Hepatic stellate cell (primary cell): ENCODE data around the gene NHLRC4.
"Not testable (repeated sequence)": the region's sequence is repeated elsewhere in the genome, so short reads cannot be mapped to it uniquely, and the experiment has no call there.

Source experiments
- DNase-seq: peaks from one replicate; pipeline ENCODE4 v3.0.0; 2011; ENCODE audit warnings: low spot score

The NHLRC4 gene

DNA sequence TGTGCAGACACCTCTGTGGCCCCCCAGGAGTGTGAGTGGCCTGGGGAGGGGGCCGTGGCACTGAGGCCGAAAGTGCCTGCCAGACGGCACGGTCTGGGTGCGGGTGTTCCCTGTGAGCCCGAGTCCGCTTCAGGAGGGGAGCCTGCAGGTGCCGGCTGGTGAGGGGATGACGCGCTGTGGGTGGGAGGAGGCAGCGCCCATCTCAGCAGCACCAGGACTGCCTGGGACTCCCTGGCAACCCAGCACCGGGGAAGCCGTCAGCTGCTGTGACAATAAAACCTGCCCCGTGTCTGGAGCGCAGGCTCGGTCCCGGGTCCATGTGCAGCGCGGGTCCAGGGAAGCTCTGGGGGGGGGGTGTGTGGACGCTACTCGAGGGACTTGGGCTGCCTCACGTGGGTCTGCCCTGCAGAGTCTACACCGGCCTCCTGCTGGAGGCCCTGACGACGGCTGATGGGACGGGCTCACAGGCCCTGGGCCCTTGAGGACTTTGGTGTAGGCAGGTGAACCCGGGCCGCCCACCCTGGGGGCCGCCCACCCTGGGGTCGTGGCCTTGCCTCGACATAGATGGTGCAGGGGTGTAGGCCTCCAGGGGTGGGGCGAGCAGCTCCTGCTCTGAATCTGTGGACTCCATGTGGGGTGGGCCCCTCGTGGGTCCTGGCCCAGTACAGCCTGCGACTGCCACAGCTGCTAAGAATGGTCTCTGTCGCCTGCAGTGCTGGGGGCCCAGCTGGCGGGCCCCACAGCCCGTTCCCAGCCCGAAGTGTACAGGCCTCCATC lies 17.2 kb downstream of the NHLRC4 start:
- no peak for DNase-seq

DNA sequence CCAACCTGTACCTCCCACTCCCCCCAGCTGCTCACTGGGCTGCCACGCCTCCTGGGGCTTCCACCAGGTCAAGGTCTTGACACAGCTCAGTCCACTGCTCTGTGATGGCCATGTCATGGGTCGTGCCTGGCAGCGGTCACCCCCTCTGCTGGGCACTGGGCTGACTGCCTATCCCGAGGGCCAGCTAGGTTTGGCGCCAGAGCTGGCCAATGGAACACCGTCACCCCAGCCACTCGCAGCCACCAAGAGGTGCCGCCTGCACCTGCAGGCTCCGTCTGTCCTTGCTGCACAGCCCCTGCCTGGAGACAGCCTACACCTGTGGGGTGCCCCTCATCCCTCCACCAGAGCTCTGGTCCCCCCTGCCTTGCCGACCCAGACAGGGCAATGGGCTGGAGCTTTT lies 18.5 kb downstream of the NHLRC4 start:
- DNase-seq: no peak

DNA sequence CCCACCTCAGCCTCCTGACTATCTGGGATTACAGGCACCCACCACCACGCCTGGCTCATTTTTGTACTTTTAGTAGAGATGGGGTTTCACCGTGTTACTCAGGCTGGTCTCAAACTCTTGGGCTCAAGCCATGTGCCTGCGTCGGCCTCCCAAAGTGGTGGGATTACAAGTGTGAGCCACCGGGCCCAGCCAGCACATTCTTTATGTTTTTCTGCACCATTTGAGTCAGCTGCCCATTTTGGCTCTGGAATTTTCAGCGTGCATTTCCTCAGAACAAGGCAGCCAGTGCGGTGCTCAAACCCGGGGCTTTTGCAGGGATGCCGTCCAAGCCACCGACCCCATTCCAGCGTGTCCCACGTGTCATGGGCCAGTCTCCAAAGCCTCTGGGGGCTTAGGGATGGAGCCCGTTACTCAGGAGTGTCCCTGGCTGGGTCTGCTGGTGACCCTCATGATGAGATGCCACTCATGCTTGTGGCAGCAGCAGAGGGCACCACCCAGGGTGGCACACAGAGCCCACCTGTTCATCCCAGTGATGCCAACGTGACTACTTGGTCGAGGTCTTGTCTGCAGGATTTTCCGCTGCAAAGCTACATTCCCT lies 19.3 kb downstream of the NHLRC4 start:
- no peak for DNase-seq

- no peak for DNase-seq
Measured at GRCh38 chr16:586645-587590, 20.1 kb downstream of the NHLRC4 start.

- peak; percentile 66 for DNase-seq
Measured at GRCh38 chr16:588639-588888, 21.8 kb downstream of the NHLRC4 start.

- peak; percentile 97 for DNase-seq
Measured at GRCh38 chr16:588889-589657, 22.3 kb downstream of the NHLRC4 start.

- peak; percentile 100 for DNase-seq
Measured at GRCh38 chr16:589658-590187, 22.9 kb downstream of the NHLRC4 start, which contains the start of gene RAB40C. RAB40C (plus strand) TSS chr16:590066; CDS start chr16:590292, 226 bp downstream.

DNA sequence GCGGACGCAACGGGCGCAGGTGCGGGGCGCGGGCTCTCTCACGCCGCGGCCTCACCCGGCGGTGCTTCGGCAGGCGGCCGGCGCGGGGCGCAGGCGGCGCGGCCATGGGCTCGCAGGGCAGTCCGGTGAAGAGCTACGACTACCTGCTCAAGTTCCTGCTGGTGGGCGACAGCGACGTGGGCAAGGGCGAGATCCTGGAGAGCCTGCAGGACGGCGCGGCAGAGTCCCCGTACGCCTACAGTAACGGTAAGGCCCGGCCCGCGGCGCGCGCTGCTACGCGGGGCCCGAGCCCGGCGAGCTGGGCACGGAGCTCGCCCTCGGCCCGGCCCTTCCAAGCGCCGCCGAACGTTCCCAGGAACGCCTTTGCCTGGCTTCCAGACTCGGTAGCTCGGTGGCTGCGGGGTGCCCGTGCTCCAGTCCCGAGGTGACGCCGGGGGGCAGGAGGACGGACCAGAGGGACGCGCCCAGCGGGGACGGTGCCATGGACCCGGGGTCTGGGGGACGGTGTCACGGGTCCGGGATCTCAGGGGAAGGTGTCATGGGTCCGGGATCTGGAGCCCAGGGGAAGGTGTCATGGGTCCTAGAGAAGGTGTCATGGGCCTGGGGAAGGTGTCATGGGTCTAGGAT lies 23.5 kb downstream of the NHLRC4 start:
- no peak for DNase-seq

DNA sequence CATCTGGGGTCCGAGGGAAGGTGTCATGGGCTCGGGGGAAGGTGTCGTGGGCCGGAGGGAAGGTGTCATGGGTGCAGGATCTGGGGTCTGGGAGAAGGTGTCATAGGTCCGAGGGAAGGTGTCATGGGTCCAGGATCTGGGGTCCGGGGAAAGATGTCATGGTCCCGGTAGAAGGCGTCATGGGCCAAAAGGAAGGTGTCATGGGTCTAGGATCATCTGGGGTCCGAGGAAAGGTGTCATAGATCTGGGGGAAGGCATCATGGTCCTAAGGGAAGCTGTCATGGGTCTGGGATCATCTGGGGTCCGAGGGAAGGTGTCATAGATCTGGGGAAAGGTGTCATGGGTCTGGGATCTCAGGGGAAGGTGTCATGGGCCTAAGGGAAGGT lies 24.0 kb downstream of the NHLRC4 start:
- DNase-seq: no peak

GRCh38 chr16:591231-591630 lies 24.4 kb downstream of the NHLRC4 start:
- no peak for DNase-seq

DNA sequence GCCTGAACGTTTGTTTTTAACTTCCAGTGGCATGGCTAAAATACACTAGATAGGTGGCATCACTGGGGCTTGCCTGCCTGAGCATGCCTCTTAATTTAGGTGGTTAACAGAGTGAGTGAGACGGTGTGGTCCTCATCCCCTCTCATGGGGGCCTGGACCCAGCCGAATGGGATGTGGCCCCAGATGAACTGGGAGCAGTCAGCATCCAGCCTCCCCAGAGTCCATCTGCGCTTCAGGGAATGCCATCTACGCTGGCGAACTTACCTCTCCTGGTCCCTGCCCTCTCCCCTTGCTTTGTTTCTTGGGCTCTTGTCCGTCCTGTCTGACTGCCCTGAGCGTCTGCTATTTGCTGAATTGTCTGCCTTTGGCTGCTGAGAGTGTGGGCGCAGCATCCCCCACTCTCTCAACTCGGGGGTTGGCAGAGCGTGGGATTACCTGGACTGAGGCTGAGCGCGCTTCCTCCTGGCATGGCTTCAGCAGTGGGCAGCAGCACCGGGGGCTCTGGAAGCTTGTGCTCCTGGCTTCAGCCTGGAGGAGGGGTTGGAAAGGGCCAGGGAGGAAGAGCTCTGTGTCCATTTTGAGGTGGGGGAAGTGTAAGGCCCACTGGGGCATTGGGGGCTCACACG lies 25.2 kb downstream of the NHLRC4 start:
- DNase-seq: no peak

DNA sequence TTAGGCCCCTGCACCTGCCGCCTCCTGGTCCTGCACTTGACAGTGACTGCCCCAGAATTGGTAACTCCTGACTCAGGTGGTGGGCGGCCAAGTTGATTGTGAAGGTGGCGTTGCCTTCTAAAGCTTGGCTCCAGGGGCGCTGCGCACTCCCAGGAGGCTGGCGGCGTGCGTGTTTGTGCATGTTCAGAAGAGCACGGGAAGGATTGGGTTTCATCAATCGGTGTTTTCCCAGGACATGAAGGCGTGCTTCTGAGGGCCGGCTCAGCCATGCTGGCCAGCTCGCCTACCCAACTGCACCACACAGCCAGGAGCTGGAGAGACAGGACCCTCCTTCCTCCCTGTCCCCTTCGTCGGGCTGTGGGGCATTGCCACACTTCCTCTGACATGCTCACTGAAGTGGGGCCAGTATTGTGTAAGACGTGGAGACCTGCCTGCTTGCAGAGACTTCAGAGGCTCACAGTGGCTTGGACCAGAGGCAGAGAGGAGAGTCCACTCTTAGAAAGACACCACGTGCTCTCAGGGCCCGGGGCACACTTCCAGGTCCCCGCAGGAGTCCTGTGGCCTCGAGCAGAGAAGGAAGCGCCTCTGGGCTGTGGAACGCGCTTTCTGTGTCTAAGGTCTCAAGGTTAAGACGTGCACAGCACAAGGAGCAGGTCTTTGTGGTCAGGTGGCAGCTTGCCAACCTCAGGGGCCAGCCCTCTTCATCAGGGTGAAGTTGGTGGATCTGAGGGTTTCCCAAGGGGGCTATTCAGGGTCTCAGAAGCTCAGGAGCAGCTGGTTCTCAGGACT lies 25.9 kb downstream of the NHLRC4 start:
- no peak for DNase-seq

DNA sequence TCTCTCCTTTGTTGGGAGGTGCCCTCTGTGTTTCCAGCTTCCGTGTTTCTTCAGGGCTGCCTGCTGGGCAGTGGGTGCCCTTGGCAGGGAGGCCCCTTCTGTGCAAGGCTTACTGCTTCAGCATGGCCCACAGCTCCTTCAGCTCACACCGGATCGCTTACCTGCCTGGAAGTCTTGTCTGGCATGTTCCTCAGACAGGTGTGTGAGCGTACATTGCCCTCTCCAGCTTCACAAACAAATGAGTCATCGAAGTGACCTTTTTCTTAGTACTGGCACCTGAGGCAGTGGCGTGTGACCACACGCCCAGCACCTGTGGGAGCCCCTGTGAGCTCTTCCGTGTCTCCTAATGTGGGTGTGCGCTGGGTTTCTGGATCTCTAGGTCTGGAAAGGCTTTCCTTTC lies 26.6 kb downstream of the NHLRC4 start:
- no peak for DNase-seq

DNA sequence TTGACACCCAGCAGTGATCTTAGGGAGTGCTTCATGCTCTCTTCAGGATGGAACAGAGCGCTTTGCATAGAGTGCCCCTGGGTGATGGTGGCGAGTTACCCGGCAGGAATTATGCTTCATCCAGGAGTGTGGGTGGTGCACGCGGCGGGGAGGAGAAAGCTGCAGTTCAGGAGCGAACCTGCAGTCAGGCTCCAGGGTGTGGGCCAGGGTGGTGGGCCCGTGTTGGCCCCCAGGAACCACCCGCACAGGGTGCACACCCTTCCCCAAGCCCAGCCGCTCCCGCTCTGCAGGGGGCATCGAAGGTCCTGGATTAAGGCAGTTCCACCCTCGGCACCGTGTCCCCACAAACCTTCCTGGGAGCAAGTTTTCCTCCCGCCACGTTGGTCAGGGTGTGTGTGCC lies 27.0 kb downstream of the NHLRC4 start:
- no peak for DNase-seq

DNA sequence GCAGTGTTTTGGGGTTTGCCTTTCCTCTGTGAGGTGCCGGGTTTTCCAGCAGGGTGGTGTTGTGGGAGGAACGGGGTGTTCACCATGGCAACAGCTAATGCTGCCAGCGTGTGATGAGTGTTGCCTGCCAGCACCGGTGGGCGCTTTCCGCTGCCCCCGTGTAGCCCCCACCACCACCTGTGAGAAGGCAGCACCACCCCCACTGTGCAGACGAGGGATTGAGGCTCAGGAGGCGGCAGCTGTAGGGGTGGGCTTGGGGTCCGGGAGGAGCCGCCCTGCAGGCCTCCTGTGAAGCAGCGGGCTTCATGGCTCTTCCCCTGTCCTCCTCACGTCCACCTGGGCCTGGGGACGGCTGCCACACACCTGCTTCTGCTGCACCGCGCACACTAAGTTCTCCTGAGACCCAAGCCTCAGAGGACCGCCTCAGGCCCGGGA lies 28.3 kb downstream of the NHLRC4 start:
- DNase-seq: no peak

DNA sequence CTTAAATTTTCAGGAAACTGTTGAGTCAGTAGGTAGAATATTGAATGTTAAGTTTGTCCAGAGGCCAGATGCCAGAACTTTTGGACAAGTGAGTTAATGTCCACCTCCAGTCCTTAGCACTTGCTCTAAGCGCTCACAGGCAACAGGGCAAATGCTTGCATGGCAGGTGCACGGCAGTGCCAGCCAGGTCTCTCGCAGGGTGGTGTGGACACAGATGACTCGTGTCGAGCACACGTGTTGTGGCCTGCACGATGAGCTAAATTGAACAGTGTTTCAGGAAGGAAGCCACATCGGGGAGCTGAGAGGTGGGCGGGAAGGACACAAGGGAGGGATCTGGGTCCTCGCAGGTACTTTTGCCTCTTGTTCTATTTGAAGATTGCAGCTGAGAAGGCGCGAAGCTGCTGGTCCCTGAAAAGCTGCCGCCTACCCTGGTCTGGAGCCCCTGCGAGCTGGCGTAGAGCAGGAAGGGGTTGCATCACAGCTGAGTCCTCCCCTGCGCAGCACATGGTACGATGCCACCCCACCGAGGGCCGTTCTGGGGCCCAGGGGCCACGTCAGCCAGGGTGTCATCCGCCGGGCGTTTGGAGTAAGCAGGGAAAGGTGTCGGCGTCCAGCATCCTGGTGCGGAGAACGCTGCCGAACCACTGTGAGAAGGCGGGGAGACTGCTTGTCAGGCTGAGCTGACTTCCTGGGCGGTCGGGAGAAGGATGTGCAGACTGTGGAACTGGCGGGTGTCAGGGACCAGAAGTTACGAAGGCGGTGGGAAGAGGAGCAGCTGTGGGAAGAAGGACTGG lies 29.3 kb downstream of the NHLRC4 start:
- DNase-seq: no peak

GRCh38 chr16:596736-597060 lies 29.9 kb downstream of the NHLRC4 start:
- no peak for DNase-seq

GRCh38 chr16:597655-598054 lies 30.9 kb downstream of the NHLRC4 start:
- DNase-seq: not testable (repeated sequence)
